HUES48 (cell line): Measurements from ENCODE around the gene ZPBP2.

ENCODE experiments used
- H3K27ac ChIP-seq: one replicate; pipeline ENCODE4 v1.7.0; 2013; ENCODE audit warnings: low read depth, low read length, inconsistent platforms
- H3K27me3 ChIP-seq: 2 replicates; pipeline ENCODE4 v1.6.1; 2013; ENCODE audit warnings: mild to moderate bottlenecking, low read length; ENCODE audit not compliant: control insufficient read depth, insufficient read depth
- H3K36me3 ChIP-seq: 2 replicates; pipeline ENCODE4 v1.6.1; 2013; ENCODE audit warnings: low read length; ENCODE audit not compliant: control insufficient read depth, insufficient read depth
- H3K4me1 ChIP-seq: 2 replicates; pipeline ENCODE4 v1.6.1; 2013; ENCODE audit warnings: mild to moderate bottlenecking, low read length; ENCODE audit not compliant: control insufficient read depth, insufficient read depth
- H3K4me3 ChIP-seq: 2 replicates; pipeline ENCODE4 v1.5.1; 2013; ENCODE audit warnings: mild to moderate bottlenecking, low read depth, low read length
- H3K9ac ChIP-seq: 2 replicates; pipeline ENCODE4 v1.6.1; 2013; ENCODE audit warnings: mild to moderate bottlenecking, low read depth, low read length, moderate library complexity
- H3K9me3 ChIP-seq: 2 replicates; pipeline ENCODE4 v1.6.1; 2013; ENCODE audit warnings: low read length; ENCODE audit not compliant: control insufficient read depth, insufficient read depth

The ZPBP2 gene

GRCh38 chr17:39913989-39914388, 46.0 kb downstream of the ZPBP2 start:
- Histone ChIP-seq H3K4me1 (no peaks in the 10 kb centered on the region), H3K4me3 (no peak overlapping the region), H3K27ac (no peak overlapping the region), H3K27me3 (no peaks in the 10 kb centered on the region), H3K36me3 (peaks cover 4% of the 10 kb centered on the region; the same call in 1 of the 2 replicates), H3K9me3 (no peaks in the 10 kb centered on the region), H3K9ac (no peak overlapping the region)

DNA sequence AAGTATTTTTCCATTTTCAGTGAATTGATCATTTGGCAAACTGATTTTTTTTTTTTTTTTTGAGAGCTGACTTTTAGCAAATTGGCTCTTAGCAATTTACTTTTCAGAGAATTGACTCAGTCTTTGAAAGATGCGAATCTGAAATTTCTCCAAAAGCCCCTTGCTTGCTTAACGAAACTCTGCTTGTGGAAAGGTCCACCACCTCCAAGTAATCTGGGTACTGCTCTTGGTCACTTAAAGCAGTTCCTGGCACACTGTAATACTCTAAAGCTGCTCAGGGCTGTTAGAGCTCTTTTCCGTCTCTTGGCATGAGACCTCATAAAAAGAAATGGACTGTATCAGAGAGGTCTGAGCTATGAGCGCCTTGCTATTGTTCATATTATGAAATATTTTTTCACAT, 47.6 kb downstream of the ZPBP2 start:
- Histone ChIP-seq H3K9me3 (no peaks in the 10 kb centered on the region), H3K9ac (no peak overlapping the region), H3K27me3 (no peaks in the 10 kb centered on the region), H3K4me1 (no peaks in the 10 kb centered on the region), H3K36me3 (peaks cover 13% of the 10 kb centered on the region), H3K4me3 (no peak overlapping the region), H3K27ac (no peak overlapping the region)

DNA sequence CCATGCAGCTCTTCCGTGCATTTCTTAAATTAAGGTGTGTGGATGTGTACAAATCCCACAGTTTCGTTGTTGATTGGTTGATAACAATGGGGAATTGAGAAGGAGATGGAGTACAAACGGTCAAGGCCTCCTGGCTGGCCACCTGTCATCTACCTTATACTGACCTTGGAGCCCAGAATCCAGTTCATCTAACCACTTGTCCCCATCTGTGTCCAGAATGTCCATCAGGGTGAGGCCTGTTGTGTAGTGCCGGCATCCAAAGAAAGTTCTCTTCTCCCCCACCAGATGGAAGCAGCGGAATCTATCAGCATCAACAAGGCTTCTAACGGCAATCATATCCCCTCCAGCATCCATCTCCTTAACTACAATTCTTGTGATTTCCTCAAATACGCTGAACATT, 48.9 kb downstream of the ZPBP2 start:
- no peaks in the 10 kb centered on the region for H3K9me3 ChIP-seq
- H3K27me3 ChIP-seq: no peaks in the 10 kb centered on the region
- H3K36me3 ChIP-seq: peaks cover 27% of the 10 kb centered on the region
- H3K9ac ChIP-seq: no peak overlapping the region
- H3K4me3 ChIP-seq: no peak overlapping the region
- no peak overlapping the region for H3K27ac ChIP-seq
- no peaks in the 10 kb centered on the region for H3K4me1 ChIP-seq

DNA sequence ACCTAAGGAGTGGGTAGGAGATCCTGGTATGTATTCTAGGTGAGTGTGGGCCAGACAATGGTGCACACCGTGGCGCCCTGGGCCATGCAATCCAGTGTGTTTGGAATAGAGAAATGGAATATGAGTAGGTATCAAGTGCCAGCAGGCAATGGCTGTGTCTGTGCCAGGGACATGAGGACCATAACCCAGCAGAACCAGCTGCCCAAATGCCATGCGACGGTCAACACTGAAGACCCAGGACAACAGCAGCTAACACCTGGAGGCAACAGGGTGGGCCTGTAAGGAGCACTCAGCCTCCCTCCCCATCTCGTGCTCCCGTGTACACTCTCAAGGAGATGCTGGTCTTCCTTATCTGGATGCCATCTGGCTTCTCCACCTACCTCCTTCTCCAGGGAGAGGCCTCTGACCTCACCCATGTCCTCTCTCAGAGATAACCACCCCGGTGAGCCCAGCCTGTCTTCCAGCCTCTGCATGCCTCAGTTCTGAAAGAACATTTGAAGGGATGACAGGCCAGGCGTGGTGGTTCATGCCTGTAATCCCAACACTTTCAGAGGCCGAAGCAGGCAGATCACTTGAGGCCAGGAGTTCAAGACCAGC, 51.2 kb downstream of the ZPBP2 start:
- Histone ChIP-seq H3K27ac (no peak overlapping the region), H3K36me3 (peaks cover 48% of the 10 kb centered on the region), H3K27me3 (no peaks in the 10 kb centered on the region), H3K9ac (no peak overlapping the region), H3K4me1 (no peaks in the 10 kb centered on the region), H3K9me3 (no peaks in the 10 kb centered on the region), H3K4me3 (no peak overlapping the region)

- no peak overlapping the region for H3K27ac ChIP-seq
- H3K36me3 ChIP-seq: peaks cover 48% of the 10 kb centered on the region
- 0 out of 2 replicates have a peak, but pooled peaks cover 7% of the 10 kb centered on the region for H3K4me1 ChIP-seq
- no peak overlapping the region for H3K4me3 ChIP-seq
- H3K27me3 ChIP-seq: no peaks in the 10 kb centered on the region
- no peak overlapping the region for H3K9ac ChIP-seq
- H3K9me3 ChIP-seq: no peaks in the 10 kb centered on the region
Observed at GRCh38 chr17:39920218-39921210, 52.5 kb downstream of the ZPBP2 start.

DNA sequence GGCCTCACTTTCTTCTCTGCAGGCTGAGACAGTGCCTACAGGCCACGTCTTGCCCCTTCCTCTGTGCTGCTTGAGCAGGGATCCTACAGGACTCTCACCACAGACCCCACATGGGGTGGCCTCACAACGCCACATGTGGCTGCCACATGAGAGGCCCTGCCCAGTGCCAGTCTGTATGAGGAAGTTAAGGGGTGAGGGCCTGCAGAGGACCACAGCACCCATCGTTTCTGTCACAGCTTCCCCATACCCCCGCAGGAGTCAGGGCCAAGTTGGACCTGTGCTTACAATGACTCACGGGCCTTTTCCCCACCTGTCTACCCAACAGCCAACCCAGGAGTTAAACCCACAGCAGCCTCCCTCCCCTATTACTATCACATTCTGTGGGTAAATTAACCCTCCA, 53.3 kb downstream of the ZPBP2 start:
- H3K27me3 ChIP-seq: no peaks in the 10 kb centered on the region
- H3K9me3 ChIP-seq: no peaks in the 10 kb centered on the region
- no peak overlapping the region for H3K27ac ChIP-seq
- peaks cover 48% of the 10 kb centered on the region for H3K36me3 ChIP-seq
- H3K4me1 ChIP-seq: peaks cover 14% of the 10 kb centered on the region
- no peak overlapping the region for H3K9ac ChIP-seq
- H3K4me3 ChIP-seq: no peak overlapping the region

DNA sequence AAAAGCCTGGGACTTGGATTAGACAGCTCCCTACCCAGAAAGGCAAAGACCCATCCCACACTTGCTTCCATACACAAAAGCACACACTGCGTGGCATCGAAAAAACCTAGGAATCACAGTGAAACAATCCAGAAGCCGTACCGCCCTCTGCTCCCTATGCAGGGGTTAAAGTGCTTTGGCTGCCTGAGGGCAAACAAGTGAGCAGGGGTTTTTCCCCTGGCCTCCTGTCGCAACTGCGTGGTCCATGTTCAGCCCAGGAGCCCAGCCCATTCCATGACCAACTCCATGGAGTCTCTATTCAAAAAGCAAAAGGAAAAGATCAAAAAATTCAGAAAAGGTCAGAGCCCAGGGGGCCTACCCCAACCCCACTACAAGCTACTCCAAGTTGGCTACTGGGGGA, 54.0 kb downstream of the ZPBP2 start:
- Histone ChIP-seq H3K4me1 (peaks cover 17% of the 10 kb centered on the region), H3K9ac (no peak overlapping the region), H3K27ac (no peak overlapping the region), H3K27me3 (no peaks in the 10 kb centered on the region), H3K4me3 (no peak overlapping the region), H3K9me3 (no peaks in the 10 kb centered on the region), H3K36me3 (peaks cover 48% of the 10 kb centered on the region)

DNA sequence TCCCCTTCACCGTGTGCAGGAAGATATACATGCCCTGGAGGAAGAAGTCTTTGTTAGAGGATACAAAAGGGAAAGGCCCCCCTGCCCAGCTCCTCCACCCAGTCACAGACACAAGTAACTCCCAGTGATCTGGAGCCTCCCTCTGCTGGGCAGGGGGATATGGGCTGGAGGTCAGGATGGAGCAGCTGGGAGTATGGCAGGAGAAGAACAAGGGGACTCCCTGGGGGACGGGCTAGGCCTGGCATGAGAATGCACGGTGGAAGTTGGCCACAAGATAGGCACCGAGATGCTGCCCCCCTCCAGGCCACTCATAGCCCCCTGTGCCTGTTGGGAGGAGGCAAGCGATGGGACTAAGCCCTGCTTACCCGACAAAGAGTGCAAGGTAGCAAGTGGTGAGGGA, 55.2 kb downstream of the ZPBP2 start:
- Histone ChIP-seq H3K4me1 (peaks cover 19% of the 10 kb centered on the region), H3K9ac (no peak overlapping the region), H3K27me3 (no peaks in the 10 kb centered on the region), H3K9me3 (no peaks in the 10 kb centered on the region), H3K36me3 (peaks cover 48% of the 10 kb centered on the region), H3K4me3 (no peak overlapping the region), H3K27ac (no peak overlapping the region)

DNA sequence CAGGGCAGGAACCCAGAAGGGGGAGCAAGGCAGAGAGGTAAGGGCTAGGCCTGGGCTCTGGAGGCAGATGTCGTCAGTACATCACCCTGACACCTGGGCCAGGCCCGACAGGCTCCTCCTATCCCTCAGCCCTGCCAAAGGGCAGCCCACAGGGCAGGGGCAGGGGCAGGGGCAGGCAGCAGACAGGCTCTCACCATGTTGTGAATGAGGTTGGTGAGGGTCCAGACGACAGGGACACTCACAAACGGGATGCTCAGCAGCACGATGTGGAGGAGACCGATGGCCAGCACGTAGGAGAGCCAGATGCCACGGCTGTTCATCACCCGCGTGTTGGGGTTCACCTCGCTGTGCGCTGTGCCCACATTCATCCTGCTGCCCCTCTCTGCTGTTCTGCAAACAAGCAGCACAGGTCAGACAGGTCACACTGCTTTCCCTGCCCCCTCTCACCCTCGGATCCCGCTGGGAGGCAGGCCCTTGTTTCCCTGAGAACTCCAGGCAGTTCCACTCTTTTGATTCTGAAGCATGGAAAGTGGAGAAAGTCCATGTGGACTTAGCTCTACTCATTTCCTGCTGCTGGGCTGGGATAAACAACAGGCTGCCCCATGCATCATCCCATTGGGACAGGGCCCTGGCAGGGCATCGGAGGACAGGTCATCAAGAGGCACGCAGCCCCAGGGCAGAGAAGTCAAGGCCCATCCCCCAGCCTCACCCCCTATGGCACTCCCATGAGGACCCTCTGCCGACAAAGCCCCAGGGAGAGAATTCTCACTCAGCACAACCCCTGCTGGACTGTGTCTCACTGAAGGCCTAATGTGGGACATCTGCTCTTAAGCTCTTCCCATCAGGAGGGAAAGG, 56.1 kb downstream of the ZPBP2 start:
- H3K9ac ChIP-seq: no peak overlapping the region
- H3K27ac ChIP-seq: peak overlapping the region; percentile 26
- no peaks in the 10 kb centered on the region for H3K27me3 ChIP-seq
- no peaks in the 10 kb centered on the region for H3K9me3 ChIP-seq
- no peak overlapping the region for H3K4me3 ChIP-seq
- H3K4me1 ChIP-seq: peaks cover 23% of the 10 kb centered on the region
- H3K36me3 ChIP-seq: peaks cover 46% of the 10 kb centered on the region

- peaks cover 43% of the 10 kb centered on the region for H3K36me3 ChIP-seq
- H3K27me3 ChIP-seq: no peaks in the 10 kb centered on the region
- H3K4me3 ChIP-seq: no peak overlapping the region
- H3K9ac ChIP-seq: no peak overlapping the region
- H3K27ac ChIP-seq: no peak overlapping the region
- no peaks in the 10 kb centered on the region for H3K9me3 ChIP-seq
- peaks cover 23% of the 10 kb centered on the region for H3K4me1 ChIP-seq
Observed at GRCh38 chr17:39924691-39925055, 56.7 kb downstream of the ZPBP2 start.
